NCI-H2029 treated with DMSO at 0.1 percent for 48 hours (cell line): ENCODE measurements around the gene OR1I1.

ENCODE experiments used
- DNase-seq: peaks from one replicate; lab custom pipeline; 2025; lab: John Stamatoyannopoulos, UW

The OR1I1 gene

DNA sequence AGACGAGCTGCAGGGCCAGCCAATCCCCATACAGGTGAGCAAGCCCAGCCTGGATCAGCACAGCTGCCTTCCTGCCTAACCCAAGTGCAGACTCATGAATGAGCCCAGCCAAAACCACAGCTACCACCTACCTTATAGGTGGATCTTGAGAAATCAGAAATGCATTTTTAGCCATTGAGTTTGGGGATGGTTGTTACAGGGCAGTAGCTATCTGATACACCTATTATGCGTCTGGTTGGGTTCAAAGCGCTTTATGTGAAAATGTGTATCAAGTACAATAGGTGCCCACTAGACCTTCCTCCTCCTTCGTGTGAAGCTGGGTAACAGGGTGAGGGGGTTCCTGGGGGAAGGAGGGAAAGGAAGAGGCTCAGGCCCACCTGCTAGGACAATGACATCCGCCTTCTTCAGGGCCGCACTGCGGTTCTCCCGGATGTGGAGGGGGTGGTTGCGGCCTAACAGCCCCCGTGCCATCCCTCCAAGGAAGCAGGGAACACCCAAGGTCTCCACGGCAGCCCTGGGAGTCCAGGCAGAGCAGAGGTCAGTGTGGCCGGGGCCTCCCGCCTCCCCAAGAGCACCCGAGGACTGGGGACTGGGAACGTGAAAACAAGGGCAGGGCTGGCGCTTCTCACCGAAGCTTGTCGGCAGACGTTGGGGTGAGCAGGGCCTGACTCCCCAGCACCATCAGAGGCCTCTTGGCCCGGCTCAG is 36.9 kb downstream of the OR1I1 start:
- DNase-seq, result no peak

DNA sequence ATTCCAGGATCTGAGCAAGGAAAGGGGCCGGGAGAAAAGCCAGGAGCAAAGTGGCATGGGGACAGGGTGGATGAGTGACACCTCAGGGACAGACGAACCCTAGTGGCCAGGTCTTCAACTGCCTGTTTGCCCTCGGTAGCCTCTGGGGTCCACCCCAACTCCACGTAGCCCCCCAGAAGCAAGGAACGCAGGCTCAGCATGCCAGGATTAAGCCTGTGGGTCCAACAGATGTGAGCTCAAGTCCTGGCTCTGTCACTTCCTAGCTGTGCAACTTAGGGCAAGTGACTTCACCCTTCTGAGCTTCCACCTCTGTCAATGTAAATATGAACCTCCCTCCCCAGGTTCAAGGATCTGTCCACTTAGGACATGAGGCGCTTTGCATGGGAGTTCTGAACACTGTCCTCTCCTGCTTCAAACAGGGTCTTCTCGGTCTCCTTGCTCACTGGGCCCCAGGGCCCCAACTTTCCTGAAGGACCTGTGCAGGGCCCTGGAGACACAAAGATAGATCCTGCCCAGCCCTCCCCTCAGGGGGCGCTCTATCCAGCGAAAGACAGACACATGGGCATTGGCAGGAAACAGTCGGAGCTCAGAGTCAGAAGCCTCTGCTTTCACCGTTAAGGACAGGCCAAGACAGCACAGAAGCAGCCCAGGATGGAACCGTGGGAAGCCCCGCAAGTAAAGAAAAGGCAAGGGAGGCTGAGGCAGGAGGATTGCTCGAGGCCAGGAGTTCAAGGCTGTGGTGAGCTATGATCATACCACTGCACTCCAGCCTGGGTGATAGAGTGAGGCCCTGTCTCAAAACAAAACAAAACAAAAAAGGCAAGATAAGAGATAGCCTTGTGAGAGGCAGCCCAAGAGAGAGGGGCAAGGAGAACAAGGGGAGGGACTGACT is 38.4 kb downstream of the OR1I1 start:
- no peak for DNase-seq

DNA sequence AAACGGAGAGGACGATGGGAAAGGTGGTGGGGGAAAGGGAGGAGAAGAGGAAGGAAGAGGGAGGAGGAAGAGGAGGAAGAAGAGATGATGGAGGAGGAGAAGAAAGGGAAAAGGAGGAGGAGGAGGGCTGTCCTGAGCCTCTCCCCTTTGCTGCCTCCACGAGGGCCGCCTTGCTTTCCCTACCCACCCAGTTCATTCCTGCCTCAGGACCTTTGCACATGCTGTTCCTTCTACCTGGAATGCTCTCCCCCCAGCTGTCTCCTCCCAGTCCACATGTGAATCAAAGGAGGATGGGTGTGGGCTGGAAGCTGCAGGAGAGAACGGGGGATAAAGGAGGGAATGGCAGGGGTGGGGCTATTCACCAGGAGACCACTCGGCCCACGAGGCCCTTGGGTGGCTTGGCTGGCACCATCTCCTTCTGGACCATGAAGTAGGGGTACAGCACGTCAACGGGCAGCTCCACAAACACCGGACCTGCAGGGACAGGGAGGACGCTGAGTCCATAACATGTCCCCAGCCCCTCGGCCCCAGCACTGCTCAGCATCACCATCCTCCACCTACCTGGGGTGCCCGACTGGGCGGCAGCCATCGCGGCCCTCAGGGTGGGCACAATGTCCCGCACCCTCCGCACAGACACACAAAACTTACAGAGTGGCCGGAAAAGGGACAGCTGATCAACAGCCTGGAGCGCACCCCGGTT is 40.5 kb downstream of the OR1I1 start:
- DNase-seq, result no peak

DNA sequence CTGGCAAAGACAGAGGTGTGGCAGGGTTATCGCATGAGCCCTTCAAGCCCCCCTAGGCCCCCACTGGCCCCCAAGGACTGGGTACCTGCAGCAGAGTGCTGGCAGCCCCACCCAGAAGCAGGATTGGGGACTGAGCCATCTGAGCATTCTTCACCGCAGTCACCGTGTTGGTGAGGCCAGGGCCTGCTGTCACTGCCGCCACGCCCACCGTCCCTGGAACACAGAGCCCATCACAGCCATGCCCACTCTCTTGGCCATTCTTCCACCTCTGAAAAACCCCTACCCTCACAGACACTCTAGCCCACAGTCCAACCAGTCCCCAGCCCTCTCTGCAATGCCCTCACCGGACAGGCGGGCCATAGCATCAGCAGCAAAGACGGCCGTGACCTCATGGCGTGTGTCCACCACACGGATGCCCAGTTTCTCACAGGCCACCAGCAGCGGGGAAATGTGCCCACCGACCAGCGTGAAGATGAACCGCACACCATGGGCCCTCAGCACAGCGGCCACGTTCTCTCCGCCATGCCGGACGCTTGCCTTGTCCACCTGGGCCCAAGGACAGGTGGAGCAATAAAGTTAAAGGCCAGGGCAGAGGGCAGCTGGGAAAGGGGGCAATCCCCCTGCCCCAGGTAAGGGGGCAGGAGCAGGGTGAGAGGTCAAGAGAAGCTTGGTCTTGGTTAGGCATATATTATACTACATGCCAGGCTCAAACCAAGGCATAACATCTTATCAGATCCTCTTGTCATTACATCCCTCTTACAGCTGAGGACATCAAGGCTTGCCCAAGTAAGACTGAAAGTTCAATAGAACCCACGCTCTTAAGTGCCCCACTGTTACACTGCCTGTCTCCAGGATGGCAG is 41.2 kb downstream of the OR1I1 start:
- DNase-seq, result no peak

DNA sequence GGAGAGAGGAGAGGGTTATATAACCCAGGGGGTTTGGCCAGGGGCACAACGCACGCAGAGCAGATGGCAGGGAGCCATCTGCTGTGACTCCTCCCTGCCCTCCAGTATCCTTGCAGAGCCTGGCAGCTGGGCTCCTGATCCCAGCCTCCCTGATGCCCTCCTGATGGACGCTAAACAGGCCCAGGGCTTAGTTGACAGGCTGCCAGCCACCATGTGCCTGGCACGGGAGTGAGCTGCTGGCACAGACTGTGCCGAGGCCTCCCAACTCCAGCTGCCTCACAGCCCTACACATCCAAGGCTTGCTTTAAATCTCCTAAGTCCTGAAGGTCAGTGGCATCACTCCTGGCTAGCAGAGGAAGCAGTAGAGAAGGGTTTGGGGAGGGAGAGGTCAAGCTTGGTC is 41.9 kb downstream of the OR1I1 start:
- DNase-seq, result peak; percentile 55

DNA sequence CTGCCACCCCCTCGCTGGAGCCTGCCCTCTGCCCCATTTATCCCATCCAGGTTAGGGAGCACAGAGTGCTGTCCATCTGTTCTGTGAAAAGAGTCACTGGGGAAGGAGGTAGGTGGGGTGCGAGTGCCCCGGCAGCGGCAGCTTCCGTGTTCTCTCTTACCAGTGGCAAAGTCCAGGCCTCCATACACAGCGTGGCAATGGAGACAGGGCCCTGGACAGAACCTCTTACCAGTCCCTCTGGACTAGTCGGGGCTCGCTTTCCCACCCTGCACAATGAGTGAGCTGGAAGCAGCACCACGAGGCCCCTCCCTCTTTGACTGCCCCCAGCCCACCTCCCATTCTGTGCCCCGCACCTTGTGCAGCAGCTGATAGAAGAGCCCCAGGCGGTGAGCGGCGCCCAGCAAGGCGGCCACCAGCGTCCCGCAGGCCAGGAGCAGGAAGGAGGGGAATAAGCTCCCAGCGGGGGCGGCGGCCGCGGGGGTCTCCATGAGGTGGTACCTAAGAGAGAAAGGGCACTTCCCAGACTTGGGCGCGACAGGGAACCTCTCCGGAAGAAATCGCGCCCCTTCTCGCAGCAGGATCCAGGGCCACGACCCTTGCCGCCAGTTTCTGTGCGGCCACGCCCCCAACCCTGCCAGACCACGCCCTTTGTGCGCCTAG is 42.7 kb downstream of the OR1I1 start:
- DNase-seq, result no peak

DNA sequence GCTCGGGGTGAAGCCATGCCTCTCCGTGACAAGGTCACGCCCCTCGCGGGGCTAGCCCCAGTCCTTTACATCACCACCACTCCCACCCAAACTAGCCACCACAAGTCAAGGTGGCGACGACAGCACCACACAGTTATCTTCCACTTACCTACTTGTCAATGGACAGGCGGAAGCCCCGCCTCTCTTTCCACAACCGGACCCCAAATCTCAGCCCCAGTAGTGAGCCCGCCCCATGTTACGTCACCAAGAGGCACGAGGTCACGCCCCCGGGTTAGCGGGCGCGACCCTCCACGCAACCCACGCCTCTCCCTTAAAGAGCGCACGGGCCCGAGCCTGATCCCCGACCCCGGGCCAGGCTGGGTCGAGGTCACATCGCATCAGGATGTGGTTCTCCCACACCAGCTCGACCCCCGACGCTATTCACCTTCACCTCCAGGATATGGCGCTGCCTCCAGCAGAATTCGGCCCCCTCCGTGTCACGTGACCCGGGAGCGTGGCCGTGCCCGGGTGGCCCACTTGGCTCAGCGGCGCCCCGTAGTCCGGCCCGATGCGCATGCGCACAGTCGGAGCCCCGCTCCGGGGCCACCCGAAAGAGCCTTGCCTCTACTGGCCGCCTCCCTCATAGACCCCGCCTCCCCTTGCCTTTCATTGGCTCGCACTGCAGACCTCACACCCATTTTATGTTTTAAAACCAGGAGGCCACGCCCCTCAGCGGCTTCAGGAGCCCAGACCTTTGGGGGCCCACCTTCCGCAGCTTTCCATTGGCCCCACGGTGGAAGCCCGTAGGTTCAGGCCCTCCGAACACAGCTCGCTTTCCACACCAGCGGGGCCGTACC is 43.4 kb downstream of the OR1I1 start:
- DNase-seq, result peak; percentile 92

DNA sequence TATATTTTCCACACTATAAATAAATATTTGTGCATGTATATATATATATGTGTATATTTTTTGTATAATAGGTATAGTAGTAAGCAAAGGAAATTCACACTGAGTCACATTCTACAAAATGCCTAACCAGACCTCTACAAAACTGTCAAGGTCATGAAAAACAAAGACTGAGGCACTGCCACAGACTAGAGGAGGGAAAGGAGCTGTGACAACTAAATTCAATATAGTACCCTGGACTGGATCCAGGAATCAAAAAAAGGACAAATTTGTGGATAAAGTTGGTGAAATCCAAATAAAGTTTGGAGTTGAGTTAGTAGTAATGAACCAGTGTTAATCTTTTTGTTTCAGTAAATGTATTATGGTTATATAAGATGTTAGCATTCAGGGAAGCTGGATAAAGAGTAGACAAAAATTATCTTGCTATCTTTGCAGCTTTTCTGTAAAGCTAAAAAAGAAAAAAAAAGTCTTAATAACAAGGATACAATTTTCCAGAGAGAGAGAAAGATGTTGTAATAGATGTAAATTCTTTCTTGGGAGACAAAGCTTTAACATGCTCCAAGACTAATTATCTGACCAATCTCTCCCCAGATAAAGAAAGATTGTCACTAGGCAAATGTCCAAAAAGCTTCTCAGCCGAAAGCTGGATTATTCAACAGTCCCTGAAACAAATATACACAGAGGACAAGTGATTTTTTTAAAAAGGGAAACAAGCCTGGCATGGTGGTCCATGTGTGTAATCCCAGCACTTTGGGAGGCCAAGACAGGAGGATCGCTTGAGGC is 44.3 kb downstream of the OR1I1 start:
- DNase-seq, result no peak

DNA sequence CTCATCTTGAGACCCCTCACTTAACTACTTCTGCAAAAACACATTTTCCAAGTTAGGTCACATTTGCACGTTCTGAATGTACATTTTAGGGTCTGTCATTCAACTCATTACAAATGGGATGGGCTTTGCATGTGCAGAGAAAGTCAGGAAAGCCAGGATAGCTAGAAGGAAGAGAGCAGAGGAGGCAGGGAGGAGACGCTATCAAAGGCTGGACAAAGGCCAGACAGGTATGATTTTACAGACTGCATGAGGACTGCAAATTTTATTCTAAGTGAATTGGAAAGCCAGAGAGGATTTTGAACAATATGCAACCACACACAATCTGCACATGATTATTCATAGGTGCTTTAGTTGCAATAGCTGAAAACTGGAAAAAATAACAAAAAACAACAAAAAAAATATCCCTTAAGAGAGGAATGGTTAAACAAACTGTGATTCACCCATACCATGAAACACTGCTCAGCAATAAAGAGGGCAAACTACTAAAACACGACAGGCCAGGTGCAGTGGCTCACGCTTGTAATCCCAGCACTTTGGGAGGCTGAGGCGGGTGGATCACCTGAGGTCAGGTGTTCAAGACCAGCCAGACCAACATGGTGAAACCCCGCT is 46.3 kb downstream of the OR1I1 start:
- no peak for DNase-seq

DNA sequence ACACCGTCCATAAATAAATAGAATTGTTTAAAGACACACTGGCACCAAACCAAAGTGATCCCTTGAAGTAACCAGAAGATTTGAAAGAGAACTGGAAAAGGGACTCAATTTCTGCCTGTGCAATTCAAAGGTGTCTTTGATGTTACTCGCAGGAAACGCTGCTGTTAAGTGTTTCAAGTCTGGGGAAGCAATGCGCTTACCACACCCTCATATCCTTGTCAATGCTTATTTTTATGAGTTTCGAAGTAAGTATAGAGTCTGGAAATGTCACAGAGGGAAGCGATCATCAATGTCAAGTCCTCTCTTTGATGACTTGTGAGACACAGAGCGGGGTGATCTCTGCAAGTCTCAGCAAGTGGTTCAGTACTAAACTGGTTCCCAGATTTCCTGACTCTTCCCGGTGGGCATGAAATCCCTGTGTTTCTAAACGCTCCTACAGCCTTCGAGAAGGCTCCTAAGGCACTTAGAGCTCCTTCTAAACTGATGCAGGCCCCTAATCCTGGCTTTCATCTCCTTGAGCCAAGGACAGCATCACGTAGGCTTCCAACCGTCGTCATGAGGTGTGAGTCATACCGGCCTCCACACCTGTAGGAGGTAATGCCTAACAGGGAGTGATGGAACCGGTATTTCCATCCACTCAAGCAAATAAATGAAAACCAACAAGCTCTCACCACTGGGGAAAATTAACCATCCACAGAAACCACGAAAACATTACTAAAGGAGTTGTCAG is 48.0 kb downstream of the OR1I1 start:
- no peak for DNase-seq

DNA sequence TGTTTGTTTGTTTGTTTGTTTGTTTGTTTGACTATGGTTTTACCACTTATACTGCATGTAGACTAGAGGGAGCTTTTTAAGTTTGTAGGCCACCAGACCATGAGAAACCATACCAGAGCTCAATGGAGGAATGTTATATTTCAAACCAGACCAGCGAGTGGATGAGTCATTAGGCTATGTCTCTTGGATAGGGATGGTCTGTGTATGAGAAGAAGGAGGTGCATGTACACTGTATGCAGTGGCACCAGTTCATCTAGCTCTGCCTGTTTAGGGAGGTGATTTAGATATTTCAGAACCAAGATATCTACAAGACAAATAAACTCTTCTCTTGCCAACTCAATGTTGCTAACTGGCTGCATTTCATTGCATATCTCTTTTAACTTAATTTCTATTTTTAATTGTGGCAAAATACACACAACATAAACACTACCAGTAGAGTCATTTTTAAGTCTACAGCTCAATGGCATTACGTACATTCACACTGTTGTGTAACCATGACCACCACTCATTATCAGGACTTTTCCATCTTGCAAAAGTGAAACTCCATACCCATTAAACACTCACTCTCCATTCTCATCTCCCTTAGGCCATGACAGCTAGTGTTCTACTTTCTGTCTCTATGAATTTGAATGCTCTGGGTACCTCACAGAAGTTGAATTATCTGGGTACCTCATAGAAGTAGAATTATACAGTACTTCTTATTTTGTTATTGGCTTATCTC is 54.4 kb downstream of the OR1I1 start:
- no peak for DNase-seq

DNA sequence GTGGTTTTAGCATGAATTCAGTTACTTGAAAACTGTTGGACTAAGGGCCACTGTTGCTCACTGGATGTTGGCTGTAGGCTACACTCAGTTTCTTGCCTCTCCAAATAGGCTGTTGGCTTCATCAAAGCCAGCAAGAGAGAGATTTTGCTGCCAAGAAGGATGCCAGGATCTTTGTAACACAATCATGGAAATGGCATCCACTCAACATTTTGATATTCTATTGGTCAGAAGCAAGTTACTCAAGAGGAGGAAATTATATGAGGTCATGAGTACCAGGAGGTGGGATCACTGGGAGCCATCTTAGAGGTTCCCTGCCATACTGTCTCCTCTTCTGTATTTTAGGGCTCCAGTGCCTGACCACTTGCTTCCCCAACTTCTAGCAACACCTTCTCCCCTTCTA is 55.8 kb downstream of the OR1I1 start:
- DNase-seq, result no peak

DNA sequence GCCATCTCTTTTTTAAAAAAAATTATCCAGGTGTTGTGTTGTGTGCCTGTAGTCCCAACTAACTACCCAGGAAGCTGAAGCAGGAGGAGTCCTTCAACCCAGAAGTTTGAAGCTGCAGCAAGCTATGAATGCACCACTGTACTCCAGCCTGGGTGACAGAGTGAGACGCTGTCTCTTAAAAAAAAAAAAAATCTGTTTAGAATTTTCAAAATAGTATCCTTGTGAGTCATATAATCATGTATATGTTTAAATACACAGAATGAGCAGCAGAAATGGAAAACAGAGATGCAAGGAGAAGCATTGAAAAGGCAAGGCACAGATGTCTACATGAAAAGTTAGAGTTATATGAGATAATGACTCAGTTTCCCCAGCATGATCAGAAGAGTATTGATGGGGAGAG is 56.4 kb downstream of the OR1I1 start:
- no peak for DNase-seq

DNA sequence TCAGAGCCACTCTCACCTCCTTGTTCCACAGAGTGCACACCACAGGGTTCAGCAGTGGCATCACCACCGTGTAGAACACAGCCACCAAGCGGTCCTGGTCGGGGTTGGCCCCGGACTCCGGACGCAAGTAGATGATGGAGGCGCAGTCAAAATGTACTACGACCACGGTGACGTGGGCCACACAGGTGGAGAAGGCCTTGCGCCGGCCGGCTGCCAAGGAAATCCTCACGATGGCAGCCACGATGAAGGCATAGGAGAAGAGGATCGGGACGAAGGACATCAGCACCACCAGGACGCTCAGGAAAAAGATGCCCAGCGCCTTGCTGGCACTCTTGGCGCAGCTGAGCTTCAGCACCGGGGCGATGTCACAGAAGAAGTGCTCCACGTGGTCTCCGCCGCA is 59.1 kb downstream of the OR1I1 start:
- DNase-seq, result no peak

DNA sequence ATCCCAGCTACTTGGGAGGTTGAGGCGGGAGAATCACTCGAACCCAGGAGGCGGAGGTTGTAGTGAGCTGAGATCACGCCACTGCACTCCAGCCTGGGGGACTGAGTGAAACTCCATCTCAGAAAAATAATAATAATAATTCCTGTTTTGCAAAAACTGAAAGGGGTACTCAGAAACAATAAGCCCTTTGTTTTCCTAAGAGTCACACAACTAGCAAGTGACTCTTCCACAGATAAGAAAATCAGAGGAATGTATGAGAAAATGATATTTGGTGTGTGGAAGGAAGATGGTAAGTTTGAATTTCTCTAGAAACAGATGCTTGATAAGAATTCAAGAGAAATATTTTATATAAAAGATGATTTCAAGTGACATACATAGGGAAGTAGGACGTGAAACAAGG is 60.3 kb downstream of the OR1I1 start:
- no peak for DNase-seq
